Panc1 (cell line): ENCODE results near the gene AMPH. TPM values are rescaled to one million over a fixed set of nuclear protein-coding genes. Genes with fewer than 3 reads are reported as not detected.

ENCODE experiments used
- ATAC-seq: fragments of 200-7000 bp; cut with Tn5 transposase; 2 replicates; pipeline ENCODE4 v1.9.1; 2020; ENCODE audit warnings: mild to moderate bottlenecking, moderate library complexity
- BruUV-seq: library from RNA; stranded (reverse); fragments of 400-500 nt; replicated peaks from 2 replicates; lab custom pipeline; 2021; lab: Mats Ljungman, UMichigan
- CTCF ChIA-PET: fragments of 300-600 bp; sonication (Branson Sonifier 250); formaldehyde crosslinking; loops from one replicate; lab custom pipeline; 2022; ENCODE audit warnings: antibody characterized with exemption; lab: Charles Lee
- POLR2A ChIA-PET: fragments of 300-600 bp; sonication (Branson Sonifier 250); formaldehyde crosslinking; loops from one replicate; lab custom pipeline; 2022; ENCODE audit warnings: antibody characterized with exemption; lab: Charles Lee
- DNase-seq: peaks from one replicate; pipeline ENCODE4 v3.0.0-alpha.2; 2010; ENCODE audit warnings: low read depth, low spot score
- H3K27ac ChIP-seq: 2 replicates; pipeline ENCODE4 v1.5.1; 2011; ENCODE audit warnings: mild to moderate bottlenecking, low read length, inconsistent platforms
- H3K27me3 ChIP-seq: fragments of 200-500 bp; sonication (Bioruptor generic); 2 replicates; pipeline ENCODE4 v1.6.0; 2014; ENCODE audit warnings: low read length, inconsistent platforms; ENCODE audit not compliant: control insufficient read depth, insufficient read depth
- H3K36me3 ChIP-seq: fragments of 200-500 bp; sonication (Bioruptor generic); 2 replicates; pipeline ENCODE4 v1.5.1; 2014; ENCODE audit warnings: inconsistent platforms, mild to moderate bottlenecking, low read length, moderate library complexity; ENCODE audit not compliant: control insufficient read depth, insufficient read depth
- H3K4me1 ChIP-seq: 2 replicates; pipeline ENCODE4 v1.5.1; 2011; ENCODE audit warnings: inconsistent platforms, mild to moderate bottlenecking, low read length, moderate library complexity; ENCODE audit not compliant: control insufficient read depth, insufficient read depth
- H3K4me3 ChIP-seq, 2 experiments: 2 replicates each; pipeline ENCODE4 v1.5.1; 2011 to 2012; ENCODE audit warnings: low read depth in 2 of 2, low read length in 2 of 2, mild to moderate bottlenecking in 2 of 2, inconsistent platforms in 1 of 2, moderate library complexity in 1 of 2
- H3K9me3 ChIP-seq: fragments of 200-500 bp; sonication (Bioruptor generic); 2 replicates; pipeline ENCODE4 v1.5.1; 2014; ENCODE audit warnings: low read depth, mild to moderate bottlenecking, inconsistent platforms, low read length, moderate library complexity; ENCODE audit not compliant: control insufficient read depth, insufficient read depth
- CTCF ChIP-seq: fragments of 450-650 bp; IDR thresholded peaks from 2 replicates; pipeline ENCODE4 v1.5.1; 2017; ENCODE audit warnings: mild to moderate bottlenecking
- POLR2AphosphoS5 ChIP-seq: IDR thresholded peaks from 2 replicates; pipeline ENCODE4 v1.6.1; 2012; ENCODE audit warnings: mild to moderate bottlenecking, low read depth, low read length, moderate library complexity
- REST ChIP-seq, 2 experiments: IDR thresholded peaks; 2 replicates each; pipeline ENCODE4 v1.6.1; 2011 to 2012; ENCODE audit warnings: low read depth in 2 of 2, control low read depth in 1 of 2, low read length in 1 of 2, mild to moderate bottlenecking in 1 of 2, moderate library complexity in 1 of 2; ENCODE audit not compliant: insufficient read depth in 1 of 2
- SIN3A ChIP-seq: IDR thresholded peaks from 2 replicates; pipeline ENCODE4 v1.6.1; 2012; ENCODE audit warnings: low read depth, mild to moderate bottlenecking, low read length, moderate library complexity, borderline replicate concordance; ENCODE audit not compliant: insufficient read depth
- TCF7L2 ChIP-seq: IDR thresholded peaks from 2 replicates; pipeline ENCODE4 v1.6.1; 2011; ENCODE audit warnings: mild to moderate bottlenecking, low read depth, low read length, inconsistent platforms
- in situ Hi-C: cut with HindIII; loops from 2 replicates; pipeline ENCODE4 v1.10.0; 2016; ENCODE audit warnings: low sequenced_read_pairs, low pct_unique_long_range_greater_than_20kb
- intact Hi-C: fragments of 100-400 bp; cut with micrococcal nuclease; formaldehyde crosslinking; loops from one replicate; pipeline ENCODE4 v1.10.0; 2022; ENCODE audit not compliant: unreplicated experiment
- total RNA-seq: library from RNA; stranded (reverse); gene quantifications from one replicate; pipeline ENCODE4 v1.2.1, GENCODE V29; 2021; ENCODE audit not compliant: unreplicated experiment

AMPH gene
- total RNA-seq, 1 experiment from 2014 or later, result not detected

- no TSS peak for BruUV-seq
- intact Hi-C loops, result loop anchor here (10.0 kb wide), 2 partner anchors 351 to 1131 kb away; no protein-coding TSS in a partner anchor
These were observed 237.3 kb downstream of the AMPH start for GRCh38 chr7:38393874-38394273.

GRCh38 chr7:38391751-38392150 lies 239.4 kb downstream of the AMPH start:
- ChIA-PET CTCF (no interaction called here), POLR2A (no interaction called here)
- BruUV-seq, result no TSS peak

More at GRCh38 chr7:38393874-38394273, 237.3 kb downstream of the AMPH start:
- Histone ChIP-seq H3K27me3 (peaks cover 6% of the 10 kb centered on the region), H3K4me1 (no peaks in the 10 kb centered on the region), H3K4me3 (no peak overlapping the region), H3K36me3 (no peaks in the 10 kb centered on the region), H3K27ac (no peak overlapping the region), H3K9me3 (no peaks in the 10 kb centered on the region)
- TF ChIP-seq POLR2AphosphoS5 (no peak), CTCF (no peak), TCF7L2 (no peak), REST (IDR thresholded peaks at IDR 0.05; ENCODE audit: insufficient read depth in 1 of 2, low read depth in 2 of 2, low read length in 1 of 2) (no peak), SIN3A (no peak)
- no peak for ATAC-seq
- POLR2A ChIA-PET, result no interaction called here
- no peak for DNase-seq
- CTCF ChIA-PET, result no interaction called here
- in situ Hi-C loops, result no loop called here

More at GRCh38 chr7:38391751-38392150, 239.4 kb downstream of the AMPH start:
- no peak for TF ChIP-seq TCF7L2
- no peak for TF ChIP-seq POLR2AphosphoS5
- TF ChIP-seq REST (IDR thresholded peaks at IDR 0.05; ENCODE audit: insufficient read depth in 1 of 2, low read depth in 2 of 2, low read length in 1 of 2), result no peak
- TF ChIP-seq SIN3A, result no peak
- no peak for TF ChIP-seq CTCF
- DNase-seq, result no peak
- Histone ChIP-seq H3K4me3 (no peak overlapping the region), H3K27ac (no peak overlapping the region), H3K9me3 (no peaks in the 10 kb centered on the region), H3K27me3 (peaks cover 14% of the 10 kb centered on the region), H3K36me3 (no peaks in the 10 kb centered on the region), H3K4me1 (no peaks in the 10 kb centered on the region)
- in situ Hi-C loops, result no loop called here
- intact Hi-C loops, result loop anchor here (10.0 kb wide), 2 partner anchors 353 to 1133 kb away; no protein-coding TSS in a partner anchor
- no peak for ATAC-seq
